B cell (primary cell): Measurements from ENCODE around the gene ADD3. TPM values are rescaled to one million over a fixed set of nuclear protein-coding genes. Genes with fewer than 3 reads are reported as not detected.

Source experiments
- ATAC-seq: fragments of 200-7000 bp; cut with Tn5 transposase; one replicate; pipeline ENCODE4 v1.10.0; 2021; ENCODE audit warnings: low read depth, mild to moderate bottlenecking, moderate number of reproducible peaks, moderate library complexity
- CTCF ChIA-PET: fragments of 350-600 bp; sonication (Branson Sonifier 250); formaldehyde crosslinking; loops from one replicate; lab custom pipeline; 2021; ENCODE audit warnings: antibody characterized with exemption, inconsistent platforms; lab: Charles Lee
- POLR2A ChIA-PET: fragments of 350-600 bp; sonication (Branson Sonifier 250); formaldehyde crosslinking; loops from one replicate; lab custom pipeline; 2021; ENCODE audit warnings: antibody characterized with exemption; lab: Charles Lee
- DNase-seq: peaks from one replicate; pipeline ENCODE4 v3.0.0; 2013
- H2AFZ ChIP-seq: 2 replicates; pipeline ENCODE4 v1.6.1; 2012; ENCODE audit warnings: mild to moderate bottlenecking, low read depth, low read length; ENCODE audit not compliant: insufficient read depth, poor library complexity, severe bottlenecking
- H3K27ac ChIP-seq, 2 donors: 1 replicate in 1 of 2; 2 replicates in 1 of 2; pipeline ENCODE4 v1.5.1; 2012 to 2013; ENCODE audit warnings: low read length in 2 of 2, mild to moderate bottlenecking in 2 of 2, moderate library complexity in 1 of 2
- H3K27me3 ChIP-seq, 4 experiments: fragments of 200-600 bp in 1 of 4; sonication (generic) in 1 of 4; replicated peaks in 1 of 4; 1 replicate in 2 of 4; 2 replicates in 2 of 4; pipeline versions ENCODE4 v1.6.1 to v1.7.0; 2013 to 2016; ENCODE audit warnings: low read length in 3 of 4, mild to moderate bottlenecking in 2 of 4, mixed read lengths in 1 of 4, moderate library complexity in 1 of 4; ENCODE audit not compliant: insufficient read depth in 4 of 4, control insufficient read depth in 3 of 4; ENCODE audit errors: control extremely low read depth in 1 of 4
- H3K36me3 ChIP-seq, 2 experiments: replicated peaks in 1 of 2; 1 replicate in 1 of 2; 2 replicates in 1 of 2; pipeline versions ENCODE4 v1.6.1 to v1.7.1; 2013; ENCODE audit warnings: low read length in 1 of 2; ENCODE audit not compliant: insufficient read depth in 2 of 2, control insufficient read depth in 1 of 2; ENCODE audit errors: control extremely low read depth in 1 of 2, extremely low read depth in 1 of 2
- H3K4me1 ChIP-seq, 2 donors: fragments of 200-600 bp in 1 of 2; sonication (generic) in 1 of 2; 1 replicate in 1 of 2; 2 replicates in 1 of 2; pipeline versions ENCODE4 v1.5.1 to v1.6.1; 2013 to 2017; ENCODE audit warnings: low read length in 2 of 2; ENCODE audit not compliant: control insufficient read depth in 2 of 2, insufficient read depth in 2 of 2
- H3K4me2 ChIP-seq: replicated peaks from 2 replicates; pipeline ENCODE3; 2012; ENCODE audit warnings: mild to moderate bottlenecking, low read depth, low read length; ENCODE audit not compliant: poor library complexity, severe bottlenecking
- H3K4me3 ChIP-seq, 5 experiments: fragments of 200-600 bp in 1 of 5; sonication (generic) in 1 of 5; 1 replicate in 3 of 5; 2 replicates in 2 of 5; pipeline versions ENCODE4 v1.5.1 to v1.7.0; 2011 to 2016; ENCODE audit warnings: low read length in 4 of 5, mild to moderate bottlenecking in 4 of 5, low read depth in 2 of 5, control low read depth in 1 of 5, moderate library complexity in 1 of 5; ENCODE audit not compliant: insufficient read depth in 1 of 5; ENCODE audit errors: control extremely low read depth in 1 of 5, extremely low read depth in 1 of 5
- H3K79me2 ChIP-seq: fragments of 200-600 bp; sonication (generic); one replicate; pipeline ENCODE4 v1.6.0; 2016; ENCODE audit warnings: low read length; ENCODE audit not compliant: control insufficient read depth, insufficient read depth
- H3K9ac ChIP-seq: fragments of 200-600 bp; sonication (generic); 2 replicates; pipeline ENCODE4 v1.6.1; 2017; ENCODE audit warnings: mild to moderate bottlenecking, low read length, moderate library complexity
- H3K9me3 ChIP-seq, 3 donors: one replicate each; pipeline versions ENCODE4 v1.6.1 to v1.7.1; 2013; ENCODE audit warnings: low read length in 2 of 3; ENCODE audit not compliant: control insufficient read depth in 2 of 3, insufficient read depth in 1 of 3; ENCODE audit errors: control extremely low read depth in 1 of 3
- H4K20me1 ChIP-seq: 2 replicates; pipeline ENCODE4 v1.6.0; 2012; ENCODE audit warnings: mild to moderate bottlenecking, low read length; ENCODE audit not compliant: insufficient read depth, control insufficient read depth, poor library complexity, severe bottlenecking
- H3K27ac Mint-ChIP-seq: one replicate; pipeline ENCODE4 v1.8.0; 2021; ENCODE audit warnings: mixed read lengths
- H3K27me3 Mint-ChIP-seq: one replicate; pipeline ENCODE4 v1.8.0; 2021; ENCODE audit warnings: mixed read lengths
- H3K4me1 Mint-ChIP-seq: one replicate; pipeline ENCODE4 v1.8.0; 2021; ENCODE audit warnings: mixed read lengths
- H3K4me3 Mint-ChIP-seq: one replicate; pipeline ENCODE4 v1.8.0; 2021; ENCODE audit warnings: mixed read lengths
- H3K9me3 Mint-ChIP-seq: one replicate; pipeline ENCODE4 v1.8.0; 2022; ENCODE audit warnings: mixed read lengths; ENCODE audit not compliant: insufficient read depth
- CTCF ChIP-seq: fragments of 200-600 bp; IDR thresholded peaks from one replicate; pipeline ENCODE4 v1.8.0; 2022; ENCODE audit warnings: antibody characterized with exemption, mild to moderate bottlenecking
- EZH2 ChIP-seq: IDR thresholded peaks from 2 replicates; pipeline ENCODE4 v1.6.1; 2012; ENCODE audit warnings: borderline replicate concordance, low read depth, mild to moderate bottlenecking, moderate library complexity, low read length; ENCODE audit not compliant: insufficient read depth, poor library complexity, severe bottlenecking
- WGBS: methylation state at CpG from one replicate; pipeline ENCODE4 v1.1.5; 2013; ENCODE audit warnings: missing lambda C conversion rate; ENCODE audit not compliant: insufficient coverage; 5-methylcytosine and 5-hydroxymethylcytosine counted together
- intact Hi-C: fragments of 100-400 bp; cut with micrococcal nuclease; formaldehyde crosslinking; loops from one replicate; pipeline ENCODE4 v1.10.0; 2022
- polyA plus RNA-seq: library from polyadenylated mRNA; depleted of rRNA; stranded (reverse); fragments of >200 nt; gene quantifications from 2 replicates; pipeline ENCODE4 v1.2.3, GENCODE V29; 2012
- total RNA-seq, 2 donors: library from RNA; stranded (reverse); fragments of 120-200 nt in 1 of 2; gene quantifications; 1 replicate in 1 of 2; 2 replicates in 1 of 2; pipeline versions ENCODE4 v1.2.3 to v1.2.4, GENCODE V29; 2013 to 2022

The ADD3 gene
- total and polyA plus RNA-seq, 2 donors (not counting 1 experiment from before 2014, with no cell fraction given), result 156 to 185 TPM

DNA sequence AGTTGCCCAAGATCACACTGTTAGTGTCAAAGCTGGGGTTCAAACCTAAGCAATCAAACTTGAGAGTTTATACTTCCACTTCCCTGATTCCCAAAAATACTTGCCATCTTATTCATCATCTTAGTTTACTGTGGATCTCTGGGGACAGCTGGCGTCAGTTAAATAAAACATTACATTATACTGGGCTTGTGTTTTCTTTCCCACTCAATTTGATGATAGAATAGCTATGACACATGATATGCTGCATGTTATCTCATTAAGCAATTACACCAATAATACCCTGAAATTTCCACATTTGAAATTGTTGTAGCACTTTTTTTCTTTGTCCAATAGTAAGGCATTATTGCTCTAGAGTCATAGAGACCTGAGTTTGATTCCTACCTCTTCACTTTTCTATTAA lies 136.7 kb downstream of the ADD3 start:
- Histone ChIP-seq H3K79me2 (no peaks in the 10 kb centered on the region), H4K20me1 (no peaks in the 10 kb centered on the region), H3K4me1 (no peaks in the 10 kb centered on the region), H3K9me3 (no peaks in the 10 kb centered on the region), H3K36me3 (no peaks in the 10 kb centered on the region), H3K27me3 (peaks cover 0 to 11% (median 4%) of the 10 kb centered on the region in 4 experiments), H3K27ac (no peak overlapping the region), H2AFZ (no peak overlapping the region), H3K4me3 (no peak overlapping the region), H3K9ac (no peak overlapping the region), H3K4me2 (no peak overlapping the region)
- Mint-ChIP-seq H3K4me1 (peaks cover 5% of the 10 kb centered on the region), H3K27ac (no peak overlapping the region), H3K27me3 (peaks cover 18% of the 10 kb centered on the region), H3K4me3 (no peak overlapping the region), H3K9me3 (no peaks in the 10 kb centered on the region)
- CTCF ChIA-PET, result interaction anchor here (0.6 to 1.4 kb wide), 4 partner anchors 134 to 191 kb away, joined by 3 to 7 read pairs (median 6); no protein-coding TSS in a partner anchor
- ATAC-seq, result no peak
- no peak for TF ChIP-seq EZH2
- no peak for TF ChIP-seq CTCF
- WGBS, result no CpG with 5 or more reads among the region's 1 CpG
- POLR2A ChIA-PET, result no interaction called here
- intact Hi-C loops, result no loop called here
- DNase-seq, result no peak

GRCh38 chr10:110147961-110148360 lies 140.2 kb downstream of the ADD3 start:
- Histone ChIP-seq H4K20me1 (no peaks in the 10 kb centered on the region), H3K36me3 (no peaks in the 10 kb centered on the region), H3K9me3 (peaks cover 0 to 7% (median 0%) of the 10 kb centered on the region in 3 donors), H3K79me2 (no peaks in the 10 kb centered on the region), H3K27ac (no peak overlapping the region), H3K27me3 (peaks cover 0 to 44% (median 16%) of the 10 kb centered on the region in 4 experiments), H3K4me2 (no peak overlapping the region), H3K9ac (no peak overlapping the region), H2AFZ (no peak overlapping the region), H3K4me3 (no peak overlapping the region), H3K4me1 (peaks cover 20 to 22% of the 10 kb centered on the region in 2 donors)
- DNase-seq (no peak), ATAC-seq (no peak)
- H3K4me1 Mint-ChIP-seq, result peaks cover 23% of the 10 kb centered on the region
- H3K9me3 Mint-ChIP-seq, result no peaks in the 10 kb centered on the region
- intact Hi-C loops, result no loop called here
- H3K4me3 Mint-ChIP-seq, result no peak overlapping the region
- TF ChIP-seq CTCF, result no peak
- no peak for TF ChIP-seq EZH2
- ChIA-PET POLR2A (no interaction called here), CTCF (interaction anchor here (0.7 to 1.4 kb wide), 2 partner anchors 10 to 131 kb away, joined by 4 to 8 read pairs; no protein-coding TSS in a partner anchor)
- 50% methylated on average over 5 of the region's 8 CpGs for WGBS
- no peak overlapping the region for H3K27ac Mint-ChIP-seq
- H3K27me3 Mint-ChIP-seq, result peaks cover 28% of the 10 kb centered on the region
